ENCODE results near the gene NLRP5.

NLRP5 gene

DNA sequence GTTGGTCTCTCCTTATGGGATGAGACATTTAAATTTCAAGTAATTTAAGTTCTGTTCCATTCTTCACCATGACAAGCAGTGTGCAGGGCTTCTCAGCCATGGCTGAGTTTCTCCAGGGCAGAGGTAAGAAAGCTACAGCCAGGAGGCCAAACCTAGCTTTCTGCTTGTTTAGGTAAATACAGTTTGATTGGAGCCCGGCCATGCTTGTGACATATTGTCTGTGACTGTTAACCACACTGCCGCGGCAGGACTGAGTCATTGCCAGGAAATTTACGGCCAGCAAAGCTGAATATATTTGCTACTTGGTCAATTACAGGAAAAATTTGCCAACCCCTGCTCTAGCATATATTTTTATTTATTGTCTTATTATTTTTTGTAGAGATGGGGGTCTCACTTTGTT, 28.2 kb upstream of the NLRP5 start:
- Histone ChIP-seq H3K36me3 (no peaks in the 10 kb centered on the region), H3K9me3 (no peaks in the 10 kb centered on the region), H3K4me1 (no peaks in the 10 kb centered on the region), H3K4me3 (no peak overlapping the region), H3K27me3 (no peaks in the 10 kb centered on the region), H3K27ac (no peak overlapping the region)
- DNase-seq, result no peak
- intact Hi-C loops (cut with DNase I; ENCODE audit: low total_unique reads), result no loop called here
- TF ChIP-seq, protein P1, sequence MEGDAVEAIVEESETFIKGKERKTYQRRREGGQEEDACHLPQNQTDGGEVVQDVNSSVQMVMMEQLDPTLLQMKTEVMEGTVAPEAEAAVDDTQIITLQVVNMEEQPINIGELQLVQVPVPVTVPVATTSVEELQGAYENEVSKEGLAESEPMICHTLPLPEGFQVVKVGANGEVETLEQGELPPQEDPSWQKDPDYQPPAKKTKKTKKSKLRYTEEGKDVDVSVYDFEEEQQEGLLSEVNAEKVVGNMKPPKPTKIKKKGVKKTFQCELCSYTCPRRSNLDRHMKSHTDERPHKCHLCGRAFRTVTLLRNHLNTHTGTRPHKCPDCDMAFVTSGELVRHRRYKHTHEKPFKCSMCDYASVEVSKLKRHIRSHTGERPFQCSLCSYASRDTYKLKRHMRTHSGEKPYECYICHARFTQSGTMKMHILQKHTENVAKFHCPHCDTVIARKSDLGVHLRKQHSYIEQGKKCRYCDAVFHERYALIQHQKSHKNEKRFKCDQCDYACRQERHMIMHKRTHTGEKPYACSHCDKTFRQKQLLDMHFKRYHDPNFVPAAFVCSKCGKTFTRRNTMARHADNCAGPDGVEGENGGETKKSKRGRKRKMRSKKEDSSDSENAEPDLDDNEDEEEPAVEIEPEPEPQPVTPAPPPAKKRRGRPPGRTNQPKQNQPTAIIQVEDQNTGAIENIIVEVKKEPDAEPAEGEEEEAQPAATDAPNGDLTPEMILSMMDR (IDR thresholded peaks at IDR 0.05), result no peak

DNA sequence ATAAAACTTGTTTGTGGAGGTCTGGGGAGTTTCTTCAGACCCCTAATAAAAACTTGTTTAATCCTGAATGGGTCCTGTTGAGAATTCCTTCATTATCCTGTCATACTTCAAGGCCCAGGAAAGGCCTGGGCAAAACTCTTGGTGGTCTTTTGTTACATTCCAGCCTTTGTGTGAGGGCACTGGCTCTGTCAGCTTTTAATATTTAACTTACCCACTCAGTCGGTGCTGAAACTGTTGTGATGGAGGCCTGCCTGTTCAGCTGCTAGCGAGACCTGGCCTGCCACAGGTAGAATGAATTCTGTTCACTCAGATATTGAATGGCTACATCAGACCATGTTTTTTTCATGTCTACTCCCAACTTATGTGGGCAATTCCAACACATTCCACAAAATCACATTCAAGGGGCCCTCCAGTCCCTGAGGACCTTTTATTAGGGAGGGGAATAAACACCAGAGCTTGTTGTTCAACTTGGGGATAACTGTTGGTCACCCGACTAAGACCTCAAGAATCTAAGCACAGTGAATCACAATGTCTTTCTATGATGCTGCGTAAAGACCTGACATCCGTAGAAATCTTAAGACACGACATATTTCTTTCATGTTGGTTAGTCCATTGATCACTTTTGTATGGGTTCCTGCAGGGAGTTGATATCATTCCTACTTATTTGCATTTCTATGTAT, 26.4 kb upstream of the NLRP5 start:
- Histone ChIP-seq H3K27ac (no peak overlapping the region), H3K9me3 (no peaks in the 10 kb centered on the region), H3K4me3 (no peak overlapping the region), H3K4me1 (no peaks in the 10 kb centered on the region), H3K36me3 (no peaks in the 10 kb centered on the region), H3K27me3 (no peaks in the 10 kb centered on the region)
- intact Hi-C loops (cut with DNase I; ENCODE audit: low total_unique reads), result no loop called here
- TF ChIP-seq, protein P1 (IDR thresholded peaks at IDR 0.05), result no peak
- DNase-seq, result no peak

DNA sequence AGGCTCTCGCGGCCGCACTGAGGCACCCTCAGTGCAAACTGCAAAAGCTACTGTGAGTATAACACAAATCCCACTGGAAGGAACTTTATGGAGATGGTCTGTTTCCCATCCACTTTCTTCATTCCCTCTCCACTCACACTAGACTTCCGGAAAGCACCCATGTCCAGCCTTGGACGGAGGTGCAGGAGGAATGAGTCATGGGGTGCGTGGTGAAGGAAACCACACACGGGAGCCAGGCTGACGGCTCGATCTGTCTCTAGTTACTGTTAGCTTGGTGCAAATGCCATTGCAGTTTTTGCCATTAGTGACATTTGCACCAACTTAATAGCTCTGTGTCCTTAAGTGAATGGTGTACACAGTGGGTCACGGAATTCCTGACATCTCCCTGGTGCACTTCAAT, 24.4 kb upstream of the NLRP5 start:
- Histone ChIP-seq H3K27ac (no peak overlapping the region), H3K4me1 (no peaks in the 10 kb centered on the region), H3K4me3 (no peak overlapping the region), H3K9me3 (no peaks in the 10 kb centered on the region), H3K27me3 (no peaks in the 10 kb centered on the region), H3K36me3 (no peaks in the 10 kb centered on the region)
- TF ChIP-seq, protein P1 (IDR thresholded peaks at IDR 0.05), result no peak
- DNase-seq, result no peak
- intact Hi-C loops (cut with DNase I; ENCODE audit: low total_unique reads), result no loop called here

DNA sequence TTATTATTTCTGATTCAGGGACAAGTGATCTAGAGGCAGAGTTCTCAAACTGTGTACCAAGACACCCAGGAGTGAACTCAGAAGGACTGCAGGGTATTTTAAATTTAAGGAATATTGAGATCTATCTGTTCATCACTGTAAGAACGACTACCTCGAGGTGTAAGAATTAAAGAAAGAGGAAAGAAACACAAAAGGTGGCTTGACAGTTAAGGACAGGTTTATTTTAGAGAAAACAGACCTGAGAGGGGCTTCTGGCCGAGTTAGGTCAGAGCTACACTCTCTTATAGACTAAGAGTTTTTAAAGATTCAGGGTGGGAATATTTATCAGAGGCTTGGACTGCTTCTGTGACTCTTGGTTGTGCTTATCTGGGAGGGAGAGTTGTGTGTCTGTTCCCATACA, 12.6 kb upstream of the NLRP5 start:
- H3K27me3 ChIP-seq, result no peaks in the 10 kb centered on the region
- H3K4me1 ChIP-seq, result no peaks in the 10 kb centered on the region
- H3K9me3 ChIP-seq, result peaks cover 0 to 4% (median 0%) of the 10 kb centered on the region in 3 donors
- no peak for DNase-seq
- TF ChIP-seq, protein P1 (IDR thresholded peaks at IDR 0.05), result no peak
- no peak overlapping the region for H3K4me3 ChIP-seq
- intact Hi-C loops (cut with DNase I; ENCODE audit: low total_unique reads), result no loop called here
- H3K36me3 ChIP-seq, result no peaks in the 10 kb centered on the region
- no peak overlapping the region for H3K27ac ChIP-seq

DNA sequence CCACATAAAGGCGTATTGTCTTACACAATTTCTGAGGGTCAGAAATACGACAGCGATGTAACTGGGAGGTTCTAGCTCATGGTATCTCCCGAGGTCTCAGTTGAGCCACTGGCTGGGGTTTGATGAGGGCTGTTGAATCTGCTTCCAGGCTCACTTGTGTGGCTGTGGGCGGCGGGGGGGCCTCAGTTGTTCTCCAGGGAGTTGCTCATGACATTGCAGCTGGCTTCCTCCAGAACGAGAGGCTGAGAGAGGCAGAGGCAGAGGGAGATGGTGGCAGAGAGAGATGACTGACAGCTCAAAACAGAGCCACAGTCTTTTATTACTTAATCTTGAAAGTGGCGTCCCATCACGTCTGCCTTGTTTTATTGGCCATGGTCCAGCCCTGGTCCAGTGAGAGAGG, 6.2 kb upstream of the NLRP5 start:
- no peaks in the 10 kb centered on the region for H3K4me1 ChIP-seq
- H3K9me3 ChIP-seq, result no peaks in the 10 kb centered on the region
- DNase-seq, result no peak
- H3K36me3 ChIP-seq, result no peaks in the 10 kb centered on the region
- intact Hi-C loops (cut with DNase I; ENCODE audit: low total_unique reads), result no loop called here
- H3K4me3 ChIP-seq, result no peak overlapping the region
- TF ChIP-seq, protein P1 (IDR thresholded peaks at IDR 0.05), result no peak
- H3K27ac ChIP-seq, result no peak overlapping the region
- H3K27me3 ChIP-seq, result no peaks in the 10 kb centered on the region

DNA sequence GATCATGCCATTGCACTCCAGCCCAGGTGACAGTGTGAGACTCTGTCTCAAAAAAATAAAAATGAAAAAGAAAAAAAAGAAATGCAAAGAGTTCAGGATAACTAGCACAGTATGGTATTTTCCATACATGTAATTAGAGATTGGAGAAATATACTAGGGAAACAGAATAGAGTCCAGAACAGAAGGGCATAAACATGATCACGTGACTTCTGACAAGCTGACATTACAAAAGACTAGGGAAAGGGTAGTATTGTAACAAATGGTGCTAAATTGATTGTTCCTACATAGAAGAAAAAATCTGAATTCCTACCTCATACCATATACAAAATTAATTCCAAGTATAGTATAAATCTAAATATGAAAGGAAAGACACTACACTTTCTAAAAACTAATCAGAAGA, 1.3 kb upstream of the NLRP5 start:
- intact Hi-C loops (cut with DNase I; ENCODE audit: low total_unique reads), result no loop called here
- no peaks in the 10 kb centered on the region for H3K27me3 ChIP-seq
- TF ChIP-seq, protein P1 (IDR thresholded peaks at IDR 0.05), result no peak
- H3K36me3 ChIP-seq, result no peaks in the 10 kb centered on the region
- DNase-seq, result no peak
- H3K27ac ChIP-seq, result no peak overlapping the region
- no peaks in the 10 kb centered on the region for H3K9me3 ChIP-seq
- no peaks in the 10 kb centered on the region for H3K4me1 ChIP-seq
- H3K4me3 ChIP-seq, result no peak overlapping the region

Measured in tibial artery (tissue), 4 donors.